ENCODE results near the gene ADAT3.

Gene ADAT3

DNA sequence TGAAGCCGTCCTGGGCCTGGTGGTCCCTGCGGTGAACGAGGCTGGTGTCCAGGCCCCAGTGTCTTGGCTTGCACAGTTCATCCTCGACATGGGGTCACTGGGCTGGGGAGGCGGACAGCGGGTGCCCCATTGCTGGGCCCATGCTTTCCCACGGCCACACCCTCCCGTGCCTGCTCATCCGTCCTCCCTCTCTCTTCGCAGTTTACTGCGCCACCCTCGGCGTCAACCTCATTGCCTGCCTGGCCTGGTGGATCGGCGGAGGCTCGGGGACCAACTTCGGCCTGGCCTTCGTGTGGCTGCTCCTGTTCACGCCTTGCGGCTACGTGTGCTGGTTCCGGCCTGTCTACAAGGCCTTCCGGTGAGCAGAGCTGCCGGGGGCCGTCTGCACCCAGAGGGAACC lies 12.7 kb downstream of the ADAT3 start:
- DNase-seq: no peak

DNA sequence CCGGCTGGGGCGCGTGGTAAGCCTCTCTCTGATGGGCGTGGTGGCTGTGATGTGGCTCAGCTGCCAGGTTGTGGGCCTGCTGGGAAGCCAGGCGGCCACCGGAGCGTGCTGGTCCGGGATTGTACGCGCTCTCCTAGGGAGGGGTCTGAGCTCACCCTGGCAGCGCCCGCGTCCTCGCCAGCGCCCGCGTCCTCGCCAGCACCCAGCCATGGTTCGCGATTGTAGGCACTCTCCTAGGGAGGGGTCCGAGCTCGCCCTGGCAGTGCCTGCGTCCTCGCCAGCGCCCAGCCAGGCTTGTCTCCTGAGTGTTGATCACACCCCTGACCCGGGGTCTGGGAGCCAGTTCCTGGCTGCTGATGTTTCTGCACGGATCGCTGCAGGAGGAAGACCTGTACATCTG lies 13.8 kb downstream of the ADAT3 start:
- DNase-seq: no peak

DNA sequence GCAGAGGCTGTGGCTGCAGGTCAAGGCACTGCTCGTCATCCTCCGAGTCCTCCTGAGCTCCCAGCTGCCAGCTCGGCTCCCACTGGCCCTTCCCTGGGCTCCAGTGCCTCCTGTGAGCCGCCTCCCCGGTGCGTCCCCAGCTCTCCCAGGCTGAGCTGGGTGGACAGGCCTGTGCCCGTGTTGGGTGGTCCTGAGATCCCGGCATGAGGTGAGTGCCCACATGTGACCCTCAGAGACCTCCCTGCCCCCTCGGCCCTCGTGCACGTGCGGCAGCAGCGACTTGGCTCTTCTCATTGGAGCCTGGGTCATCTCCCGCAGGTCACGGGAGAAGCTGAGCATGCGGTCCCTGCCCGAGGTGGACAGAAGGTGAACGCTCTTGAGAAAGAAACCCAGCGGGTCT lies 15.4 kb downstream of the ADAT3 start:
- DNase-seq: no peak

DNA sequence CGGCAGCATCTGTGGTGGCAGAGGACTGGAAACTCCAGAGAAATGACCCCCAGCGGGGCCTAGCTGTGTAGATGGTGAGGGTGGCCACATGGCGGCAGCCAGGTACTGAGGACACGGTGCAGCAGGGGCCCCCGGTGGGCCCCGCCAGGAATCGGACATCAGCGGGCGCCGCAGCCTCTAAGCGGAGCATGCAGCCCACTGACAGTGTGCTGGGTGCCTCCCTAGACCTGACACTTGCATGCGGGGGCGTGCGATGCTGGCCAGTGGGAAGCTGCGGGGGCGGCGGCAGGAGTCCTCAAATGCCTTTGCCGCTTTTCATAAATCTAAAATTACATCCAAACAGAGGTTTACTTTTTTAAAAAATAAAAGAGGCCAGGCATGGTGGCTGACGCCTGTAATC lies 16.1 kb downstream of the ADAT3 start:
- DNase-seq: no peak

DNA sequence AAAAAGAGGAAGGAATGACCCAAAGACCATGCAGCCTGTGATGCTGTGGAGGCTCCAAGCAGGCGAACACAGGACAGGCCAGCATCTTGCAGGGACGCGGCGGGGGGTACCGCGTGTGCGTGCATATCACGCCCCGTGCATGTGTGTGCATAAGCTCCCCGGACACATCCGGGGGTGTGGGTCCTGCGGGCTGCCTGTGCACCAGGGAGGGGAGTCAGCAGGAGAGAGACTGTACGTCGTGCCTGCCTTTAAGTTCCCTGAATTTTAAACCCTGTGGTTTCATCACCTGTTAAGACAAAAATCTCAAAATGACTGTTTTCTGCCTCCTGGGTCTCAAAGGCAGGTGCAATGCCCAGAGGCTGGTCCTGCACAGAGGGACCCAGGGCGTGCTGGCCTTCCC lies 16.6 kb downstream of the ADAT3 start:
- no peak for DNase-seq

DNA sequence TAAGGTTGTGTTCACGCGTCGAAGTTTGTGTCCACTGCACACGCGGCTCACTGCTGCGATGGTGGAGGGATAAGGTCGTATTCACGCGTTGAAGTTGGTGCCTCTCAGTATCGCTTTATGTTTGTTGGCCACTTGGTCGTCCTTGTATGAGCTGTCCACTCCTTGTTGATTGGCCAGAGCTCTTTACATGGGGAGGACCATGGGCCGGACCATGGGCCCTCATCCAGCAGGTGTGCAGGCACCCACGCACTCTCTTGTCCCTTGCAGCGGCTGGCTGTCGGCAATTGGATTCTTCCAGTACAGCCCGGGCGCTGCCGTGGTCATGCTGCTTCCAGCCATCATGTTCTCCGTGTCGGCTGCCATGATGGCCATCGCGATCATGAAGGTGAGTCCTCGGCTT lies 17.6 kb downstream of the ADAT3 start:
- DNase-seq: no peak

DNA sequence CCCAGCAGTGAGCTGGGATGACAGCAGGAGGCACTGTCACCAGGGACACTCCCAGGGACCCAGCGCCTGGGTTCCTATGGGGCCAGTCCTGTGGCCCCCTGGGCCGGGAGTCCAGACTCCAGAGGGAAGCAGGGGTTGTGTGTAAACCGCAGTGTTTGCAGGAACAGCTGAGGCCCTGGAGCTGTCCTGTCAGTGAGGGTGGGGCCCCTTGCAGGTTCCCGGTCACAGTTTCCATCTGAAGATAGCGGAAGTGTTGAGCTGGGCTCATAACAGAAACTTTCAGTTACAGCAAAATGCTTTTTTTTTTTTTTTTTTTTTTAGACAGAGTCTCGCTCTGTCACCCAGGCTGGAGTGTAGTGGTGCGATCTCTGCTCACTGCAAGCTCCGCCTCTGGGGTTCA lies 18.1 kb downstream of the ADAT3 start:
- DNase-seq: no peak

DNA sequence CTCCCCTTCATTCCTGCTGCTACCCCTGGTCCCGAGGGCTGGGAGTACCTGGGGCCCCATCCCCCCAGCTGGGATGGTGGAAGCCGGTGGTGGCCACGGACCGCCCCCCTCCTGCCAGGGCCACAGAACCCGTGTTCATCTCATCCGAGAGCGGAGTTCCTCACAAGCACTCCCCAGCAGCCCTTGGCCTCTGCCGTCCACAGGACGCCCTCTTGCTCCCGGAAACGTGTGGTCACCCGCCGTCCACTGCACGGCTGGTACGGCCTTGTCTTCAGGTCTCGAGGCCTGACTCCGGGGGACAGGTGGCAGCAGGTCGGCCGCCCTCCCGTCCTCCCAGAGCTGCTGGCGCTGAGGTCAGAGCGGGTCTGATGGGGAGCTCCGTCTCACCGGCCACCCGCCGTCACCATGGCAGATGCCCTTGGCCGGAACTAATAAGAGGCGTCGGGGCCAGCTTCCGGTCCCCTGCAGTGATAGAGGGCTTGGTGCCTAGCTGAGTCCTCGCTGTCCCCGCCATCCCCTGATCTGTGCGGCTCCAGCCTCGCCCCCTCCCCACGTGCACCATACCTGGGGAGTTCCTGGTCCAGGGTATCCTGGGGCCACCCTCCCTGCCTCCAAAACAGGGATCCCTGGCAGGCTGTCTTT lies 19.2 kb downstream of the ADAT3 start:
- DNase-seq: no peak

DNA sequence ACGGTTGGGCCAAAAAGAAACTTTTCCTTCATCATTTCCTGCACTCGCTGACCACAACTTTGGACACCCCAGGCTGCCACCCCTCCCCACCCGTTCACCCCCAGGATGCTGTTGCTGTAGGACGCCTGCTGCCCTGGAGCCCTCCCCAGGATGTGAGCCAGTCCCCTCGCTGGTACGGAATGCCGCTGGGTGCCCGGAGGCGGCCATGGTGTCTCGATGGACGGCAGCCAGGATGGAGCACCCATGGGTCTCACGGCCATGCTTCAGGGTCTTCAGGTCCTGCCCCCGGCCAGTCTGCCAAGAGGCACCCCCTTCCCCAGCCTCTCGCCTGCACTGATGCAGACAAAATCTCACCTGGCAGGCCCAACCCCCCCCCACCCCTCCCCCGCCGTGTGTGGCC lies 20.3 kb downstream of the ADAT3 start:
- no peak for DNase-seq

DNA sequence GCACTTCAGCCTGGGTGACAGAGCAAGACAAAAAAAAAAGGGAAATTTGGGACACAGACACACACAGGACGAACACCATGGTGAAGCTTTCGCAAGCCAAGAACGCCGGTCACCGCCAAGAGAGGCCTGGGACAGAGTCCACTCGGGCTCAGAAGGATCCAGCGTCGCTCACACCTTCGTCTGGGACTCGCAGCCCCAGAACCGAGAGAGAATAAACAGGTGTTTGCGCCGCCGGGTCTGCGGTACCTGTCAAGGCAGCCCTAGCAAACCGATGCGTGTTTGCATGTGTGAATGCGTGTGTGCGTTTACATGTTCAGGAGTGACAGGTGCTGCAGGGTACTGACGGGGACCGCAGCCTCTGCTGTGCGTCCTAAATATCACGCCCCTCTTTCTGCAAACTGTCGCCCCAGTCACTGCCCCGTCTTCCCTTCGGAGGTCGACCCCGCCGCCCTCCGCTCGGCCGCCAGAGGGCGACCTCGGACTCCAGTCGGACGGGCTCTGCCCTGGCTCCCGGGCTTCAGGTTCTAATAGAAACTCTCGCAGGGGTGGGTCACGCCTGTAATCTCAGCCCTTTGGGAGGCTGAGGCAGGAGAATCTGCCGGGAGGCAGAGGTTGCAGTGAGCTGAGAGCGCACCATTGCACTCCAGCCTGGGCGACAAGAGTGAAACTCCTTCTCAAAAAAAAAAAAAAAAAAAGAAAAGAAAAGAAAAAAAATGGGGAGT lies 24.0 kb downstream of the ADAT3 start:
- DNase-seq: peak; percentile 62

DNA sequence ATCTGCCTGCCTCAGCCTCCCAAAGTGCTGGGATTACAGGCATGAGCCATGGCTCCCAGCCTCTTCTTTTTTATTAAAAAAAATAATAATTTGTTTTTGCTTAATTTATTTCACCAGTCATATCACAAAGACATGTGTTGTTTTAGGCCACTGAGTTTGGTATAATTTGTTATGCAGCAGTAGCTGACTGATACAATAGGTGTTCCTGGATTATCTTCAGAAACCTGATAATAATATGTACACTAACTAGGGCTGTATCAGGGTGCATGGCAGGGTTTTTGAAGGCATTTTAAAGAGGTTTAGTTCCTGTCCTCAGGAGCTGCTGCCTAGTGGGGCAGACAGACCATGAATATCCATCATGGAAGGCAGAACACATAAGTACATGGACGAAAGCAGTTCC lies 26.2 kb downstream of the ADAT3 start:
- no peak for DNase-seq

DNA sequence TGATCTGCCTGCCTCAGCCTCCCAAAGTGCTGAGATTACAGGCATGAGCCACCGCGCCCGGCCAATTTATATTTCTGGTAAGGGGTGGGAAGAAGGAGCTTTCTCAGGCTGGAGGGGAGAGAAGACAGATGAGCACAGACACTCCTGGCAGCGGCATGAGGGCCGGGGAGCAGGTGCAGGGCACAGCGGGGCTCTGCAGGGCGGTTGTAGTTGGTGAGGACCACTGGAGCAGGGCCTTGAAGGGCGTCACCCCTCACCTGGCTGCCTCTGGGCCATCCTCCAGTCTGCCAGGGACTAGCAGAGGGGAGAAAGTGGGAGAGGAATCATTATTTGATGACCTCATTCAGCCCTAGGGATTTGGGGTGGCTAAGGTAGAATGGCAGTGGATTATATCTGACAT lies 27.2 kb downstream of the ADAT3 start:
- peak; percentile 89 for DNase-seq

DNA sequence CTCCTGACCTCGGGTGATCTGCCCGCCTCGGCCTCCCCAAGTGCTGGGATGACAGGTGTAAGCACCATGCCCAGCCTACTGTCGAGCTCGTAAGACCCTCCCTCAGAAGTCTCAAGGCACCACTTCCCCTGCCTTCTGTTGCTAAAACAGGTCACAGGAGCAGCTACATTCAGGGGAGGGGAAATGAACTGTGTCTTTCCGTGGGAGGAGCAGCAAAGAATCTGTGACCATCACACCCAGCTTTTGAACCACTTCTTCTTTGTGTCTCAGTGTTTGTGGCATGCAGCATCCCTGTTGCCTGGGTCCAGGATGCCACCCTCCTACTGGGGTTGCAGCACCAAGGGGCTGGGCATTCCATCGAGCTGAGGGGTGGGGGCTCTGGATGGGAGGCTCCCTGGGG lies 28.0 kb downstream of the ADAT3 start:
- no peak for DNase-seq

DNA sequence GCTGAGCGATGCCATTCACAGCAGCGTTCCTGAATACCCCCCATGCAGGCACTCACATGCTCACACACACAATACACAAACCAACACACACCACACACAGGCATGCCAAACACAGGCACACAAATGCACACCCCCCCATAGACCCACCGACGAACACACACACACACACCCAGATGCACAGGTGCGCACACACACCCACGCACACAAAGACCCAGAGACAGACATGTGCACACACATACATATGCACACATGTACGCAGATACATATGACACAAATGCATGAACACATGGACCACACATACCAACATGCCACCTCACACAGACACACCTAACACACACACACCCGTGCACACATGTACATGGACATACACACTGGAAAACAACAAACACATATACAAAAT lies 28.7 kb downstream of the ADAT3 start:
- DNase-seq: no peak

DNA sequence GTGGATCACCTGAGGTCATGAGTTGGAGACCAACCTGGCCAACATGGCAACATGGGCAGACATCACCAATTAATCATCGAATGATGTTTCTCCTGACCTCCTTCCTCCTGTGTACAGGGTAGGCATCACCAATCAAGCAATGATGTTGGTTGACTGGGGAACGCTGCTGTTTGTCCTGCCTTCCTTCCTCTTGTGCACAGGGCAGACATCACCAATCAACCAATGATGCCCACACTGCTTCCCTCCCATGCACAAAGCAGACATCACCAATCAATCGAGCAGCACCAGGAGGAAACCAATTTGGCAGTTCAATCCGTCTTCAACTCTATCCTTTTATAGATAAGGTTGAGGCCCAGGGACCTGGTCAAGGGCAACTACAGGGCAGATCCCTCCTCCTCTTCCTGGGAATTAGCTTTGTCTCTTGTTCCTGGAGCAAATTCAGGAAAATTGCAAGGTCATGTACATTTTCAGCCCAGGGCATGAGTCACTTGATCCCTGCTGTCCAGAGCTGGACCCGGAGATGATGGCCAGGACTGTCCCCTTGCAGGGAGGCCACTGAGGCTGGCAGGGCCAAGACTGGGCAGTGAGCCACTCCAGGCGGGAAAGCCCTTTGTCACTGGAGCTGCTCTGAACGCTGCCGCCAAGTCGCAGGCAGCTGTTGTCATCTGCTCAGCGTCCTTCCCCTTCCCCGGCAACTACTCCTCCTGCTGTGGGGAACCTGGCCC lies 30.4 kb downstream of the ADAT3 start:
- no peak for DNase-seq

DNA sequence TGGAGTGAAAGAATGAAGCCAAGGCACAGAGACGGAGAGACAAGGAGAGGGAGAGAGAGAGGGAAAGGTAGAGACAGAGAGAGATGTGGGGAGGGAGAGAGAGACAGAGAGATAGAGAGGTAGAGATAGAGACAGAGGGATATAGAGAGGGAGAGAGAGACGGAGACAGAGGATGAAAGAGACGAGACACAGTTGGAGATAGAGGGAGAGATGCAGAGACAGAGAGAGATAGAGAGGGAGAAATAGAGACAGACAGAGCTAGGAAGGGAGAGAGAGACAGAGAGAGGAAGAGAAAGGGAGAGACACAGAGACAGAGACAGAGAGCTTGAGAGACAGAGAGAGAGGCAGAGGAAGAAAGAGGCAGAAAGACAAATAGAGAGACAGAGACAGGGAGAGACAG lies 31.2 kb downstream of the ADAT3 start:
- DNase-seq: no peak

DNA sequence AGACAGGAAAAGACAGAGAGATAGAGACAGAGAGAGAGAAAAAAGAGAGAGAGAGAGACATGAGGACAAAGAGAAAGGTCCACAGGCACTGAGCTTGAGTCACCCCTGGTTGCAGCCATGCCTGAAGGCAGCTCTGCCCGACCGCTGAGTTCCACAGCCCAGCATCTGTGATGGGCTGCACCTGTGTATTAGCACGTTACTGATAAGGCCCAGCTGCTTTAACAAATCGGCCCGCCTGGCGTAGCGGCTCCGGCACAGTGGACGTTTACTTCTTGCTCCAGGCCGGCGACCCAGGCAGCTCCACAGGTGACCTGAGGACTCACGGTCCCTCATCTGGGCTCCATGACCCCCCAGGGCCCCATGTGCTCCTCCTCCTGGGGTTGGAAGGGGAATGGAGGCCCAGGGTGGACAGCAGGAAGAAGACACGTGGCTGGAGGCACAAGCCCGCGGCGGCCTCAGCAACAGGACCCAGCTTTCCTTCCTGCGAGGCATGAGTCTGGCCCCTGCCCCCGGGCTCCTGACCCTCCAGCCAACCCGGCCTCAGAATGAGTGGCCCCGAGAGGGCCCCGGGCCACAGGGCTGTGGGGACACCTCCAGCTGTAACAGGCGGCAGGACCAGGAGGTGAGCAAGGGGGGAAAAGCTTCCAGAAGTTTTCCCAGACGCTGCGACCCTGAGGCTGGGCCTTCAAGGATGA lies 31.9 kb downstream of the ADAT3 start:
- DNase-seq: no peak

DNA sequence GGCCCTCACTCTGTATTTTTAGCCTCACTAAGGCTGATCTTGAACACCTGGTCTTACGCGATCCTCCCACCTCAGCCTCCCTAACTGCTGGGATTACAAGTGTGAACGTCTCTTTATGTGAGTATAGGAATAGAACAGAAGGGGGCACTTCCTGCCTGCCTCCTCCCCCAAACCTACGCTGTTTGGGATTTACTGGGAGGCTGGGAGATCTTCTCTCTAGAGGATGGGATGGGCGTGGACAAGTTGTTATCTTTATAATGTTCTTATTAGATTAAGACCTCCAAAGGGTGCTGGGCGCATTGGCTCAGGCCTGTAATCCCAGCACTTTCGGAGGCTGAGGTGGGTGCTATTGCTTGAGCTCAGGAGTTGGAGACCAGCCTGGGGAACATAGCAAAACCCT lies 32.9 kb downstream of the ADAT3 start:
- no peak for DNase-seq

DNA sequence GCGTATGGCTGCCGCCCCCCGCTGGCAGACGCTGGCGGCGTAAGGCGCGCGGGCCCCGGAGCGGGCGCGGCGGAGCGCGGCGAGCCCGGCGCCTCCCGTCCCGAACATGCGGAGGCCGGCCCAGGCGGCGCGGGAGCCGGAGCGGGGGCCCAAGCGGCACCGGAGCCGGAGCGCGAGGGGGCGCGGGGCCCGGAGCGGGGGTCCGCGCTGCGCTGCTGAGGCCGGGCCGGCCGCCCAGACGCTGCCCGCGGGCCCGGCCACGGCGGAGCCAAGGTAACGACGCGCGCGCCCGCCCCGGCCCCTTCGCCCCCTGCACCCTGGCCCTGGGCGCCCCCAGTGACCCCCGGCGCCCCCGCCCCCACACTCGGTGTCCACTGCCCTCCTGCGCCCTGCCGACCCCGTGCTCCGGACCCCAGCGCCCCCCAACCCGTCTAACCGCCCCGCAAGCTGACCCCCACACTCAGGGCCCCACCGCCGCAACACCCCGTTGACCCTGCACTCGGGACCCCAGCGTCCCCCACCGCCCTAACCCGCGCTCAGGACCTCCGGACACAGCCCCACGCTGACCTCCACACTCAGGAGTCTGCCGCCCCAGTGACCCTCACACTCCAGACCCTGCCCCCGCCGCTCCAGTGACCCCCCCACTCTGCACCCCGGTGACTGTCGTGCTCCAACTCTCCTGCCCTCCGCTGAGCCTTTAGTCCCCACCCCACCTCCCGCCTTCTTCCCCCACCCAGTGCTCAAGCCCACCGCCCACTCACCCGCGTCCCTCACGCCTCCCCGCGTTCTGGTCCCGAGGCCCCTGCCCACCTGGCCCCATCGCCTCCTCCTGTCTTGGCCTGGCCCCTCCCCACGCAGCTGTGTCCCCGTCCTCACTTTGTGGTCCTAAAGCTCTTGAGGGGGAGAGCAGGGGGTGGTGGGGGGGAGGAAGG lies 36.2 kb downstream of the ADAT3 start, which contains the start of gene CSNK1G2:
TSS of gene CSNK1G2 (plus strand) at position 27 of the 932 bp plus-strand sequence. CDS start 28,601 bp downstream, outside the sequence.
- DNase-seq: no peak

DNA sequence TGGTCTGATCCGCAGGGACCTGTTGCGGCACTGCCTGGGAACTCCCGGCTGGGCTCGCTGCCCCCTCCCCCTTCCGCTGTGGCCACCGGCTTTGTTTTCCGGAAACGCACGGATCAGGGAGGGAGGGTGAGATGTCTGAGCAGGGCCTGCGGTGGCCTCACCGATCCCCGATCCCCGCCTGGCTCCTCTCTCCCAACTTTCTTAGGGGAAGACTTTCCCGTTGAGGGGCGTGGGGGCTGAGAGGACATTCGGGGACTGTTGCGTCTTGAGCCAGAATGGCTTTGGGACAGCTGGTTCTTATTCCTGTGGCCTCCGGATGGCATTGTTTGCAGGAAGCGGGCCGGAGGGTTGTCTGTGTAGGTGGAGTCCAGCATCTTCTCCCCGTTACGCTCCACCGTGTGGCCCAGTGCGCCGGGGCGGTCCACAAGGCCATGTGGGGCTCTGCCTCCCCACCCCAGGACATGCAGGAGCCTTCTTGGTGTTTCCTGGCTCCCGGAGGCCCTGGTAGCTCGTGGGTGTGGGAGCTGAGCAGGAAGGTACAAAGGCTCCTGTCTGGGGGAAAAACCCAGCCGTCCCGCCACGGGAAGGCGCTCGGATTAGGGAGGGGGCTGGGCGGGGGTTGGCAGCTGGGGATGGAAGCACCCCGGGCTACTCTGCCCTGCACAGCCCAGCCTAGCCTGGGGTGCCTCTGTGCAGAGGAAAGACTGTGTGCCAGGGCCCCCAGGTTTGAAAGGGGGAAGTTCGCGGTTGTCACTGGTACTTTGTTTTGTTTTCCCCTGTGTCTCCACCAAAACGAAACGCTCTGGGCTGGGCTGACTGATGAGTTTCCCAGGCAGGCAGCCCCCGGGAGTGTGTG lies 37.1 kb downstream of the ADAT3 start:
- peak; percentile 41 for DNase-seq

DNA sequence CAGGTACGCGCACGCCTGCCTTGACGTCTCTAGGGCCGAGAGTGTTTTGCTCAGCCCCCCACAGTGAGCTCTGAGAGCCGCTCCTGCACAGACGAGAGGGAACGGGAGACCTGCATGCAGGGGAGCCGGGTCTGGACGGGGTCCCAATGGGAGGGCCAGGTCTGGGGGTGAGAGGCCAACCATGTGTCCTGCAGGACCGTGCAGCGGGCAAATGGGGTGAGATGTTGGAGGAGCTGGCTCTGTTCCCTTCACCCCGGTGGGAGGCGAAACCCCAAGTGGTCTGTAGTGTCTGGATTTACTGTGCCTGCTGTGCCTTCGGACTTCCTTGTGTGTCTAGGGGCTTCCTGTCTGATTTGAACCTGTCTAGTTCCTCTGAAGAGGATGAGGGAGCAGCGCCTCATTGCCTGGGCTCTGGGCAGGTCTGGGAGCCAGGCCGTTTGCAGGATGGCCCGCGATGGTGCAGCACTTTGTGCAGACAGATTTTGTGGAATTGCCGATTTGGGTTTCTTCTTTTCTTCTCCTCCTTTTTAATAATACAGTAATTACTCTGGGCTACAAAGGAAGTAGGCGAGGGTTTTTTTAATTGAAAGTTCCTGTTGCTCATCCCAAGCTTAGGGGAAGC lies 37.8 kb downstream of the ADAT3 start:
- DNase-seq: no peak
